GM23248 (cell line): ENCODE results near the gene INPP5A. TPM values are rescaled to one million over a fixed set of nuclear protein-coding genes. Genes with fewer than 3 reads are reported as not detected.
A peak's percentile ranks its signal among the peaks of the same experiment; 100 is the strongest.
"Not testable (repeated sequence)": the region's sequence is repeated elsewhere in the genome, so short reads cannot be mapped to it uniquely, and the experiment has no call there.

Source experiments
- DNase-seq: peaks from one replicate; pipeline ENCODE4 v3.0.0-alpha.2; 2015
- H2AFZ ChIP-seq: fragments of 200-600 bp; sonication (generic); 2 replicates; pipeline ENCODE4 v1.6.1; 2016; ENCODE audit warnings: antibody characterized with exemption
- H3F3A ChIP-seq: fragments of 200-600 bp; sonication (generic); 2 replicates; pipeline ENCODE4 v1.6.1; 2016; ENCODE audit warnings: mild to moderate bottlenecking, antibody characterized with exemption, mixed run types; ENCODE audit not compliant: insufficient read depth
- H3K27ac ChIP-seq: fragments of 200-600 bp; sonication (generic); 2 replicates; pipeline ENCODE4 v1.5.1; 2016; ENCODE audit warnings: mild to moderate bottlenecking
- H3K27me3 ChIP-seq: fragments of 200-600 bp; sonication (generic); replicated peaks from 2 replicates; pipeline ENCODE4 v1.6.1; 2016; ENCODE audit warnings: mild to moderate bottlenecking; ENCODE audit not compliant: insufficient read depth
- H3K36me3 ChIP-seq: fragments of 200-600 bp; sonication (generic); 2 replicates; pipeline ENCODE4 v1.6.1; 2016; ENCODE audit warnings: low read depth, mild to moderate bottlenecking
- H3K4me1 ChIP-seq: fragments of 200-600 bp; sonication (generic); 2 replicates; pipeline ENCODE4 v1.6.1; 2016; ENCODE audit warnings: mild to moderate bottlenecking; ENCODE audit not compliant: insufficient read depth
- H3K4me2 ChIP-seq: fragments of 200-600 bp; sonication (generic); one replicate; pipeline ENCODE4 v1.6.1; 2016; ENCODE audit warnings: mild to moderate bottlenecking; ENCODE audit not compliant: unreplicated experiment
- H3K4me3 ChIP-seq: fragments of 200-600 bp; sonication (generic); 2 replicates; pipeline ENCODE4 v1.5.1; 2016; ENCODE audit warnings: mild to moderate bottlenecking
- H3K79me2 ChIP-seq: fragments of 200-600 bp; sonication (generic); 2 replicates; pipeline ENCODE4 v1.6.1; 2016; ENCODE audit warnings: mild to moderate bottlenecking; ENCODE audit not compliant: insufficient read depth
- H3K9ac ChIP-seq: fragments of 200-600 bp; sonication (generic); 2 replicates; pipeline ENCODE4 v1.6.1; 2016; ENCODE audit warnings: mild to moderate bottlenecking
- H3K9me2 ChIP-seq: fragments of 200-600 bp; sonication (generic); 2 replicates; pipeline ENCODE4 v1.6.1; 2016; ENCODE audit warnings: mixed run types, mild to moderate bottlenecking, moderate library complexity; ENCODE audit not compliant: insufficient read depth
- H3K9me3 ChIP-seq: fragments of 200-600 bp; sonication (generic); one replicate; pipeline ENCODE4 v1.6.1; 2017; ENCODE audit warnings: low read depth
- H4K20me1 ChIP-seq: fragments of 200-600 bp; sonication (generic); 2 replicates; pipeline ENCODE4 v1.6.0; 2016; ENCODE audit not compliant: insufficient read depth
- EZH2 ChIP-seq: fragments of 200-600 bp; sonication (generic); IDR thresholded peaks from 2 replicates; pipeline ENCODE4 v1.6.1; 2018; ENCODE audit warnings: antibody characterized with exemption, mild to moderate bottlenecking; ENCODE audit not compliant: insufficient read depth, poor library complexity, severe bottlenecking
- EZH2phosphoT487 ChIP-seq: fragments of 200-600 bp; sonication (generic); IDR thresholded peaks from 2 replicates; pipeline ENCODE4 v1.6.1; 2018; ENCODE audit warnings: antibody characterized with exemption, moderate library complexity, mild to moderate bottlenecking, low read depth; ENCODE audit not compliant: insufficient read depth
- WGBS, 2 experiments: methylation state at CpG; one replicate each; pipeline ENCODE4 v1.1.6; 2015 to 2017; ENCODE audit warnings: low lambda C conversion rate in 2 of 2, low coverage in 1 of 2; ENCODE audit errors: missing lambda C conversion rate in 2 of 2; 5-methylcytosine and 5-hydroxymethylcytosine counted together
- in situ Hi-C: fragments of 300-500 bp; cut with MboI; formaldehyde crosslinking; loops from 2 replicates; pipeline ENCODE4 v1.15.0; 2020
- polyA plus RNA-seq: library from polyadenylated mRNA; unstranded; fragments of >200 nt; fragmentation: Nextera tagmentation; extraction: Ambion mirVana; gene quantifications from 2 replicates; pipeline ENCODE4 v1.2.1, GENCODE V29; 2016
- total RNA-seq: library from RNA; depleted of rRNA; stranded (reverse); fragments of >200 nt; shearing (Covaris generic); gene quantifications from 2 replicates; pipeline ENCODE4 v1.2.3, GENCODE V29; 2014

Gene INPP5A
- total and polyA plus RNA-seq, 2 experiments from 2014 or later = 2.3 to 35.2 TPM

- TF ChIP-seq EZH2 (no peak), EZH2phosphoT487 (no peak)
- no peak overlapping the region for H3K4me3 ChIP-seq
- H3K27ac ChIP-seq = no peak overlapping the region
- no peaks in the 10 kb centered on the region for H3K27me3 ChIP-seq
- H3K79me2 ChIP-seq = no peaks in the 10 kb centered on the region
- no peak overlapping the region for H3K9ac ChIP-seq
- H3K4me1 ChIP-seq = peaks cover 7% of the 10 kb centered on the region; the same call in 1 of the 2 replicates
- WGBS, 2 experiments = 92% methylated on average over 25 to 27 of the region's 27 CpGs
- H3F3A ChIP-seq = no peaks in the 10 kb centered on the region
- H3K9me2 ChIP-seq = no peaks in the 10 kb centered on the region
- in situ Hi-C loops = no loop called here
- no peaks in the 10 kb centered on the region for H4K20me1 ChIP-seq
- H3K9me3 ChIP-seq = no peaks in the 10 kb centered on the region
- H3K36me3 ChIP-seq = no peaks in the 10 kb centered on the region
- DNase-seq = no peak
- no peak overlapping the region for H2AFZ ChIP-seq
- H3K4me2 ChIP-seq = no peak overlapping the region
These were observed 204.7 kb downstream of the INPP5A start for GRCh38 chr10:132742167-132742836.

- no peak overlapping the region for H3K4me3 ChIP-seq
- H3K36me3 ChIP-seq = no peaks in the 10 kb centered on the region
- no peak for TF ChIP-seq EZH2
- TF ChIP-seq EZH2phosphoT487 = no peak
- H3K9me2 ChIP-seq = no peaks in the 10 kb centered on the region
- DNase-seq = no peak
- H3K4me2 ChIP-seq = no peak overlapping the region
- no peaks in the 10 kb centered on the region for H3F3A ChIP-seq
- no peaks in the 10 kb centered on the region for H3K9me3 ChIP-seq
- H3K79me2 ChIP-seq = no peaks in the 10 kb centered on the region
- no peaks in the 10 kb centered on the region for H4K20me1 ChIP-seq
- no peak overlapping the region for H3K9ac ChIP-seq
- peaks cover 7% of the 10 kb centered on the region; the same call in 1 of the 2 replicates for H3K4me1 ChIP-seq
- no peak overlapping the region for H2AFZ ChIP-seq
- in situ Hi-C loops = no loop called here
- no peak overlapping the region for H3K27ac ChIP-seq
- 93% methylated on average over 12 of the region's 12 CpGs for WGBS, 2 experiments
- no peaks in the 10 kb centered on the region for H3K27me3 ChIP-seq
These were observed 205.2 kb downstream of the INPP5A start for GRCh38 chr10:132742837-132743194.

DNA sequence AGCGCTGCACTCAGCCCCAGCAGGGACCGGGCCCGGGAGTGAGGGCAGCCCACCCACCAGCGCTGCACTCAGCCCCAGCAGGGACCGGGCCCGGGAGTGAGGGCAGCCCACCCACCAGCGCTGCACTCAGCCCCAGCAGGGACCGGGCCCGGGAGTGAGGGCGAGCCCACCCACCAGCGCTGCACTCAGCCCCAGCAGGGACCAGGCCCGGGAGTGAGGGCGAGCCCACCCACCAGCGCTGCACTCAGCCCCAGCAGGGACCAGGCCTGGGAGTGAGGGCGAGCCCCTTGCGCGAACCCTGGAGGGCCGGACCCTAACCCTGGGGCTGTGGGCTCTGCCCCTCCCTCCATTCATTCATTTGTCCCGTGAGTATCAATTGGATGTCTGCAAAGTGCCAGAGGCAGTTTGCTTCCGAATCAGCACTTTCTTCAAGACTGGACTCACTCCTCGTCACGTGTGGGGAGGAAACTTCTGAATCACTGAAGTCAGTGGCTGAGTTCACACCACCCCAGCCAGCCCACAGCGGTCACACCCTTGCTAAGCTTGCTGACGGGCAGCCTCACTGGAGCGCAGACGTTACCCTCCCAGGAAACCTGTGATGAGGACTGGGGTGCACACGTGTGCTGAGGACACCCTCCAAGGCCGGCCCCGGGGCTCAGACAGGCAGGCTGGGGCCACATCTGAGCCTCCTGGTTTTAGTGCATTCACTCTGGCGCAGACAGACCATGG lies 205.8 kb downstream of the INPP5A start:
- H3K9me3 ChIP-seq, H3K4me2 ChIP-seq, H3K27ac ChIP-seq, H3K4me3 ChIP-seq, H3K27me3 ChIP-seq, H2AFZ ChIP-seq, in situ Hi-C loops, H3F3A ChIP-seq, H3K9ac ChIP-seq, H3K79me2 ChIP-seq, H3K36me3 ChIP-seq, H4K20me1 ChIP-seq, H3K9me2 ChIP-seq, H3K4me1 ChIP-seq: not testable (repeated sequence)
- 45 to 50% methylated on average over 19 to 29 of the region's 30 CpGs for WGBS, 2 experiments
- peak; percentile 94 for DNase-seq

GRCh38 chr10:132743925-132744490 lies 206.4 kb downstream of the INPP5A start:
- no peaks in the 10 kb centered on the region for H3K9me3 ChIP-seq
- DNase-seq = peak; percentile 32
- no peaks in the 10 kb centered on the region for H3K79me2 ChIP-seq
- H3F3A ChIP-seq = no peaks in the 10 kb centered on the region
- H3K4me3 ChIP-seq = no peak overlapping the region
- in situ Hi-C loops = no loop called here
- no peak overlapping the region for H3K9ac ChIP-seq
- H3K36me3 ChIP-seq = no peaks in the 10 kb centered on the region
- H3K27me3 ChIP-seq = no peaks in the 10 kb centered on the region
- peaks cover 7% of the 10 kb centered on the region; the same call in 1 of the 2 replicates for H3K4me1 ChIP-seq
- H2AFZ ChIP-seq = no peak overlapping the region
- H3K27ac ChIP-seq = no peak overlapping the region
- WGBS, 2 experiments = 89 to 91% methylated on average over 18 of the region's 18 CpGs
- H4K20me1 ChIP-seq = no peaks in the 10 kb centered on the region
- TF ChIP-seq EZH2 (no peak), EZH2phosphoT487 (no peak)
- H3K4me2 ChIP-seq = no peak overlapping the region
- H3K9me2 ChIP-seq = no peaks in the 10 kb centered on the region
